K562 (cell line): Measurements from ENCODE around the gene TNFSF15. TPM values are rescaled to one million over a fixed set of nuclear protein-coding genes. Genes with fewer than 3 reads are reported as not detected.

ENCODE experiments used
- ATAC-seq: fragments of 200-7000 bp; cut with Tn5 transposase; 3 replicates; pipeline ENCODE4 v1.9.1; 2020; ENCODE audit warnings: moderate library complexity
- BruUV-seq: library from RNA; stranded (reverse); fragments of 400-500 nt; replicated peaks from 2 replicates; lab custom pipeline; 2021; lab: Mats Ljungman, UMichigan
- CTCF ChIA-PET: fragments of 300-600 bp; formaldehyde crosslinking; extraction: SDS; loops from one replicate; lab custom pipeline; 2021; ENCODE audit warnings: low intra/inter-chr PET ratio; lab: Yijun Ruan, JAX
- POLR2A ChIA-PET: fragments of 300-600, 350-650 bp; sonication (Branson Sonifier 250); formaldehyde crosslinking; extraction: SDS; loops from one replicate; lab custom pipeline; 2021; ENCODE audit warnings: antibody characterized with exemption, inconsistent platforms; lab: Yijun Ruan, JAX
- DNase-seq, 4 experiments: peaks; one replicate each; pipeline versions ENCODE4 v3.0.0 to v3.0.0-alpha.2; 2011 to 2018; ENCODE audit warnings: low spot score in 3 of 4, mixed read lengths in 3 of 4; ENCODE audit errors: extremely low read depth in 1 of 4
- FAIRE-seq: peaks from 2 replicates; lab custom pipeline; 2011; peaks lifted over from hg19 to GRCh38; lab: Jason Lieb, UNC
- H2AFZ ChIP-seq: 2 replicates; pipeline ENCODE4 v1.6.0; 2011; ENCODE audit warnings: low read depth, low read length, control low read depth, inconsistent platforms
- H3K27ac ChIP-seq: fragments of 200-600 bp; 3 replicates; pipeline ENCODE4 v1.8.0; 2011; ENCODE audit warnings: low read depth, mild to moderate bottlenecking, control low read depth, inconsistent platforms, low read length, moderate library complexity, mixed read lengths; ENCODE audit errors: extremely low read depth
- H3K27me3 ChIP-seq, 2 experiments: fragments of 300-600 bp in 1 of 2; 2 replicates in 1 of 2; 3 replicates in 1 of 2; pipeline versions ENCODE4 v1.6.0 to v1.8.0; 2011; ENCODE audit warnings: inconsistent platforms in 2 of 2, low read length in 2 of 2, mild to moderate bottlenecking in 1 of 2, mixed read lengths in 1 of 2, moderate library complexity in 1 of 2; ENCODE audit not compliant: control insufficient read depth in 2 of 2, insufficient read depth in 2 of 2
- H3K36me3 ChIP-seq: fragments of 300-600 bp; 3 replicates; pipeline ENCODE4 v1.8.0; 2011; ENCODE audit warnings: mild to moderate bottlenecking, low read length, inconsistent platforms; ENCODE audit not compliant: control insufficient read depth, insufficient read depth
- H3K4me1 ChIP-seq, 2 experiments: fragments of 200-600 bp in 1 of 2; replicated peaks in 1 of 2; 2 replicates in 1 of 2; 3 replicates in 1 of 2; pipeline versions ENCODE4 v1.5.1 to v1.8.0; 2011; ENCODE audit warnings: inconsistent platforms in 2 of 2, low read length in 2 of 2, mild to moderate bottlenecking in 1 of 2, mixed read lengths in 1 of 2, moderate library complexity in 1 of 2; ENCODE audit not compliant: control insufficient read depth in 2 of 2, insufficient read depth in 2 of 2
- H3K4me2 ChIP-seq: 2 replicates; pipeline ENCODE4 v1.6.1; 2011; ENCODE audit warnings: low read length, control low read depth, inconsistent platforms, mixed read lengths; ENCODE audit not compliant: insufficient read depth
- H3K4me3 ChIP-seq: fragments of 200-600 bp; sonication (generic), shearing (Covaris generic); 2 replicates; pipeline ENCODE4 v1.5.1; 2016; ENCODE audit warnings: control low read depth, inconsistent platforms
- H3K79me2 ChIP-seq: fragments of 200-600 bp; 3 replicates; pipeline ENCODE4 v1.8.0; 2011; ENCODE audit warnings: low read length, inconsistent platforms; ENCODE audit not compliant: control insufficient read depth, insufficient read depth
- H3K9ac ChIP-seq, 2 experiments: 2 replicates each; pipeline versions ENCODE4 v1.6.0 to v1.6.1; 2011; ENCODE audit warnings: low read depth in 2 of 2, low read length in 2 of 2, control low read depth in 1 of 2, inconsistent platforms in 1 of 2, mild to moderate bottlenecking in 1 of 2, mixed read lengths in 1 of 2; ENCODE audit not compliant: insufficient read depth in 1 of 2
- H3K9me1 ChIP-seq: one replicate; pipeline ENCODE4 v1.6.0; 2011; ENCODE audit warnings: inconsistent platforms, mild to moderate bottlenecking, low read length, moderate library complexity; ENCODE audit not compliant: control insufficient read depth, insufficient read depth
- H3K9me3 ChIP-seq: replicated peaks from 2 replicates; pipeline ENCODE4 v1.5.1; 2011; ENCODE audit warnings: low read depth, low read length, inconsistent platforms; ENCODE audit not compliant: control insufficient read depth, insufficient read depth
- H4K20me1 ChIP-seq: replicated peaks from 2 replicates; pipeline ENCODE4 v1.6.1; 2011; ENCODE audit warnings: low read length, inconsistent platforms, mixed read lengths; ENCODE audit not compliant: control insufficient read depth, insufficient read depth
- GMEB1 ChIP-seq: fragments of 250-450 bp; sonication (Bioruptor Pico); IDR thresholded peaks from 2 replicates; pipeline ENCODE4 v1.4.0; 2020; ENCODE audit warnings: mild to moderate bottlenecking
- HNRNPLL ChIP-seq: fragments of 200-400 bp; formaldehyde crosslinking; IDR thresholded peaks from 2 replicates; pipeline ENCODE4 v1.6.1; 2017; ENCODE audit warnings: low read length, low read depth, mild to moderate bottlenecking; ENCODE audit not compliant: poor library complexity, severe bottlenecking
- HNRNPUL1 ChIP-seq: fragments of 200-400 bp; formaldehyde crosslinking; IDR thresholded peaks from 2 replicates; pipeline ENCODE4 v1.6.1; 2017; ENCODE audit warnings: low read length
- HSF4 ChIP-seq: fragments of 250-450 bp; sonication (Bioruptor Pico); IDR thresholded peaks from 2 replicates; pipeline ENCODE4 v2.1.2; 2022; ENCODE audit warnings: mild to moderate bottlenecking, moderate library complexity, borderline replicate concordance
- KDM4B ChIP-seq, 2 experiments: fragments of 450-650 bp in 1 of 2; sonication (generic) in 1 of 2; IDR thresholded peaks; 2 replicates each; pipeline ENCODE4 v1.6.1; 2016 to 2017; ENCODE audit warnings: borderline replicate concordance in 2 of 2, antibody characterized with exemption in 1 of 2, low read depth in 1 of 2, mild to moderate bottlenecking in 1 of 2
- MBD1 ChIP-seq: fragments of 250-450 bp; sonication (Bioruptor Pico); IDR thresholded peaks from 2 replicates; pipeline ENCODE4 v1.8.0; 2022; ENCODE audit warnings: inconsistent platforms
- MYNN ChIP-seq, 2 experiments: sonication (generic); formaldehyde crosslinking in 1 of 2; IDR thresholded peaks; 2 replicates each; pipeline versions ENCODE4 v1.5.0 to v1.6.1; 2016 to 2020; ENCODE audit warnings: antibody characterized with exemption in 1 of 2, missing genetic modification reagents in 1 of 2
- NCOR1 ChIP-seq: fragments of 450-650 bp; IDR thresholded peaks from 2 replicates; pipeline ENCODE4 v1.6.1; 2016; ENCODE audit warnings: mild to moderate bottlenecking, moderate library complexity
- NR2C1 ChIP-seq, 2 experiments: fragments of 450-650 bp; IDR thresholded peaks; 2 replicates each; pipeline ENCODE4 v1.6.1; 2017; ENCODE audit warnings: mild to moderate bottlenecking in 2 of 2, antibody characterized with exemption in 1 of 2, inconsistent platforms in 1 of 2, missing compliant biosample characterization in 1 of 2, missing genetic modification characterization in 1 of 2
- POLR2H ChIP-seq: IDR thresholded peaks from 2 replicates; pipeline ENCODE4 v1.6.1; 2016; ENCODE audit warnings: missing genetic modification characterization, low read depth, mild to moderate bottlenecking, control low read depth, missing compliant biosample characterization, moderate library complexity
- RBM39 ChIP-seq: fragments of 200-400 bp; formaldehyde crosslinking; optimal IDR thresholded peaks from 2 replicates; pipeline ENCODE3; 2018; ENCODE audit warnings: low read depth, low read length
- TAF9B ChIP-seq: fragments of 450-650 bp; IDR thresholded peaks from 2 replicates; pipeline ENCODE4 v1.6.1; 2018; ENCODE audit warnings: mild to moderate bottlenecking; ENCODE audit not compliant: partially characterized antibody
- ZBTB7A ChIP-seq: IDR thresholded peaks from 2 replicates; pipeline ENCODE4 v1.6.1; 2011; ENCODE audit warnings: low read depth, mild to moderate bottlenecking, low read length, moderate library complexity, borderline replicate concordance; ENCODE audit not compliant: control insufficient read depth
- ZEB2 ChIP-seq: fragments of 450-650 bp; IDR thresholded peaks from 2 replicates; pipeline ENCODE4 v1.6.1; 2016
- ZNF354B ChIP-seq: fragments of 250-450 bp; sonication (Bioruptor Pico); IDR thresholded peaks from 2 replicates; pipeline ENCODE4 v1.4.0; 2020
- WGBS: fragments of 100-300 bp; shearing (Covaris generic); methylation state at CpG from one replicate; pipeline ENCODE4 v1.1.6; 2016; ENCODE audit warnings: low coverage, mixed read lengths; ENCODE audit not compliant: insufficient coverage; ENCODE audit errors: missing lambda C conversion rate; 5-methylcytosine and 5-hydroxymethylcytosine counted together
- in situ Hi-C: fragments of 300-500 bp; cut with MboI; formaldehyde crosslinking; loops from 4 replicates; pipeline ENCODE4 v1.15.0; 2018; ENCODE audit warnings: inconsistent platforms, mixed read lengths
- intact Hi-C: fragments of 100-400 bp; cut with micrococcal nuclease; formaldehyde crosslinking; loops from 2 replicates; pipeline ENCODE4 v1.14.2; 2022
- polyA plus RNA-seq, 8 experiments: library from polyadenylated mRNA; depleted of rRNA in 4 of 8; stranded (reverse) in 5 of 8; unstranded in 3 of 8; fragments of >200 nt; fragmentation: Nextera tagmentation in 2 of 8; fragmentation: Illumina TruSeq in 1 of 8; extraction: Ambion mirVana in 2 of 8; extraction: Trizol in 1 of 8; gene quantifications; 2 replicates each; pipeline versions ENCODE4 v1.2.1 to v1.2.3, GENCODE V29; 2011 to 2014; ENCODE audit warnings: inconsistent platforms in 1 of 8, missing spikeins in 1 of 8
- total RNA-seq, 7 experiments: library from RNA; depleted of rRNA in 6 of 7; stranded (reverse); fragments of >200 nt in 6 of 7; fragmentation: Illumina TruSeq in 2 of 7; extraction: Trizol in 2 of 7; gene quantifications; 2 replicates each; pipeline versions ENCODE4 v1.2.1 to v1.2.3, GENCODE V29; 2011 to 2021; ENCODE audit warnings: low replicate concordance in 1 of 7
- TF ChIP-seq, protein P1 (sequence below): sonication (generic); formaldehyde crosslinking; IDR thresholded peaks from 2 replicates; pipeline ENCODE4 v1.8.1; 2022; ENCODE audit warnings: missing genetic modification reagents

Gene TNFSF15
- total and polyA plus RNA-seq, 9 of the 15 experiments (the other 6 are each of a cell fraction or from before 2014, with no cell fraction given): not detected

DNA sequence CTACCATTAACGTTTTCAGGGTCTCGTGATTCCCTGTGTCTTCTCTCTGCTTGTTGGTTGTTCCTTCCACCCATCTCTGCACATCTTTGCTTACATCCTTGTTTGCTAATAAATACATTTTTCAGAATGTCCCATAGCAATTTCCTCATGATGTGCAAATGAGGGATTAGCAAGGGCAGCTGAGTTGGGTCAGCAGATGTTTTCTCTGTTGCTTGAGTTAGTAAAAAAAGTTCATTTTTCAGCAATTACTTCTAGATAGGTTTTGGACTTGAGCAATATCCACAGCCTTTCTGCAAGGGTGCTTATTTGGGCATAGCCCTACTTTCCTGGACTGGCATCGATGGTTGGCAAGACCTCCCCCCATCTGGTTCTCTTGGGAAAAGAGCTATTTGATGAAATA lies 4.8 kb upstream of the TNFSF15 start:
- Histone ChIP-seq H3K9me1 (no peaks in the 10 kb centered on the region), H3K27ac (no peak overlapping the region), H4K20me1 (no peaks in the 10 kb centered on the region), H3K79me2 (no peaks in the 10 kb centered on the region), H2AFZ (no peak overlapping the region), H3K9me3 (no peaks in the 10 kb centered on the region), H3K9ac (no peak overlapping the region), H3K4me1 (no peaks in the 10 kb centered on the region), H3K36me3 (no peaks in the 10 kb centered on the region), H3K27me3 (no peaks in the 10 kb centered on the region), H3K4me3 (no peak overlapping the region), H3K4me2 (no peak overlapping the region)
- ATAC-seq: no peak
- no TSS peak for BruUV-seq
- TF ChIP-seq NR2C1 (IDR thresholded peaks at IDR 0.05): no peak
- TF ChIP-seq NR2C1 (tag; IDR thresholded peaks at IDR 0.05): no peak
- TF ChIP-seq ZEB2: no peak
- TF ChIP-seq NCOR1: no peak
- TF ChIP-seq, protein P1, sequence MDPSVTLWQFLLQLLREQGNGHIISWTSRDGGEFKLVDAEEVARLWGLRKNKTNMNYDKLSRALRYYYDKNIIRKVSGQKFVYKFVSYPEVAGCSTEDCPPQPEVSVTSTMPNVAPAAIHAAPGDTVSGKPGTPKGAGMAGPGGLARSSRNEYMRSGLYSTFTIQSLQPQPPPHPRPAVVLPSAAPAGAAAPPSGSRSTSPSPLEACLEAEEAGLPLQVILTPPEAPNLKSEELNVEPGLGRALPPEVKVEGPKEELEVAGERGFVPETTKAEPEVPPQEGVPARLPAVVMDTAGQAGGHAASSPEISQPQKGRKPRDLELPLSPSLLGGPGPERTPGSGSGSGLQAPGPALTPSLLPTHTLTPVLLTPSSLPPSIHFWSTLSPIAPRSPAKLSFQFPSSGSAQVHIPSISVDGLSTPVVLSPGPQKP (CRISPR knock-in tag): no peak
- TF ChIP-seq RBM39: no peak
- TF ChIP-seq ZNF354B (CRISPR knock-in tag): no peak
- no peak for TF ChIP-seq ZBTB7A
- no peak for TF ChIP-seq HSF4 (CRISPR knock-in tag)
- no peak for TF ChIP-seq KDM4B (IDR thresholded peaks at IDR 0.05; ENCODE audit: borderline replicate concordance in 2 of 2, low read depth in 1 of 2)
- TF ChIP-seq MYNN (IDR thresholded peaks at IDR 0.05): no peak
- TF ChIP-seq MYNN (CRISPR knock-in tag; IDR thresholded peaks at IDR 0.05): no peak
- no peak for TF ChIP-seq POLR2H (tag)
- no peak for TF ChIP-seq HNRNPUL1
- TF ChIP-seq GMEB1 (CRISPR knock-in tag): no peak
- no peak for TF ChIP-seq HNRNPLL
- no peak for TF ChIP-seq MBD1 (CRISPR knock-in tag)
- no peak for TF ChIP-seq TAF9B
- DNase-seq: no peak
- intact Hi-C loops: no loop called here
- WGBS: 0% methylated on average over 3 of the region's 3 CpGs
- CTCF ChIA-PET: no interaction called here
- in situ Hi-C loops: no loop called here
- POLR2A ChIA-PET: no interaction called here
- no peak for FAIRE-seq
